Lung microvascular endothelial cell (primary cell): Measurements from ENCODE around the gene VIP. TPM values are rescaled to one million over a fixed set of nuclear protein-coding genes. Genes with fewer than 3 reads are reported as not detected.

Source experiments
- DNase-seq, 2 donors: peaks; one replicate each; pipeline versions ENCODE4 v3.0.0 to v3.0.0-alpha.2; 2010; ENCODE audit warnings: low read depth in 2 of 2
- total RNA-seq: library from RNA; depleted of rRNA; stranded (reverse); fragments of >200 nt; gene quantifications from 2 replicates; pipeline ENCODE4 v1.2.1, GENCODE V29; 2014

Gene VIP
- total RNA-seq, 1 donor from 2014 or later, result 0.99 TPM

DNA sequence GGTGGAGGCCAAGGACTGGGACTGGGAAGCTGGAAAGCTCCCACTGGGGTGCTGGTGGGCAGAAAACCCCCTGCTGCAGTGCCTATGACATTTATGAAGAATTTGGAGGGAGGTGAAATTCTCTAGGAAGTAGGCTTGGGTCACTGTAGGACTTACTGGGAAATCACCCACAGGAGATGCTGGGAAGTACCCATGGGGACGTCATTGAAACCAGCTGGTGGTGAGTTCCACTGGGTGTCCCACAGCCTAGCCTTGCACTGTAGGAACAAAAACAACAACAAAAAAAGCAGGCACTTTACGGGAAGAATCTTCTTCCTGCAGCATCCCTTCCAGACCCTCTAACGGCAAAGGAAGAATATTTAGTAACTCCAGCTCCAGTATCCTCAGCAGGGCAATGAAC, 26.2 kb downstream of the VIP start:
- DNase-seq, result no peak

DNA sequence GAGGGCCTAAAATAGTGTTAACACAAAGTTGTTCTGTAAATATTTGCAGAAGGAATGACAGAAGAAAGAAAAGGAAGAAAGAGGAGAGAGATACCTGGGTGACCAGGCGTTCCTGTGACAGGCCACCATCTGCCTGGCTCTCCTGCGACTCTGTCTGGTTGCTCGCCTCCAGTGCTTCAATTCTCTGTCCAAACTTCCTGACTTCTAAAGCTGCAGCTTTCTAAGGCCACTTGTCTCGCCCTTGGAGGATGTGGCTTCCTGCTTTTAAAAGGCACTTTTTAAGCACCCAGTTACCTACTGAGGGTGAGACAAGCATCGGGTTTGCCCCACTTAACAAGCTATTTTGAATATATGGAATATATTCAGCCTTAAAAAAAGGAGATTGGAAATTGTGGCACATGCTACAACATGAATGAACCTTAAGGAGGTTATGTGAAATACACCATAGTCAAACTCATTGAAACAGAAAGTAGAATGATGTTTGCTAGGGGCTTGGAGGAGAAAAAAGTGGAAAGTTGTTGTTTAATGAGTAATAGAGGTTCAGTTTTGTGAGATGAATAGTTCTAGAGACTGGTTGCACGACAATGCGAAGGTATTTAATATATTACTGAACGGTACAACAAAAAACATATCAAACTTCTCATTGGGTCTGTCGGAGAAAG, 32.8 kb downstream of the VIP start:
- DNase-seq, result no peak

DNA sequence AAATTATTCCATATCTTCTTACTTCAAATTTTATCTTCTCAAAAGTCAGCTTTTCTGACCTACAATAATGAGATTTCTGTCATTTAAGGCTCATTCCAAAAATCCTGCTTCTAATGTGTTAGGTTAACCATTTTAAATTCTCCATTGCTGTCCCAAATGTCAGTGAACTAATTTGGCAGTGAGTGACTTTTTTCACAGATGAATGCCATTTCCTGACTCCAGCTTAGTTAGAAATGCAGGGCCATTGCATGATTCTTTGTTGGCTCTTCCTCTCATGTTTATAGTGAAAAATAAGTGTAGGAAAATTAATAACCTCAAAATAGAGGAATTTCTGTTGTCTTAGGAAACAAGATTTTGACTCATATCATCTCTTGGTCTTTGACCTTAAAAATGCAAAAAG, 44.1 kb downstream of the VIP start:
- DNase-seq, result peak in 1 of 2 donors; percentile 1

DNA sequence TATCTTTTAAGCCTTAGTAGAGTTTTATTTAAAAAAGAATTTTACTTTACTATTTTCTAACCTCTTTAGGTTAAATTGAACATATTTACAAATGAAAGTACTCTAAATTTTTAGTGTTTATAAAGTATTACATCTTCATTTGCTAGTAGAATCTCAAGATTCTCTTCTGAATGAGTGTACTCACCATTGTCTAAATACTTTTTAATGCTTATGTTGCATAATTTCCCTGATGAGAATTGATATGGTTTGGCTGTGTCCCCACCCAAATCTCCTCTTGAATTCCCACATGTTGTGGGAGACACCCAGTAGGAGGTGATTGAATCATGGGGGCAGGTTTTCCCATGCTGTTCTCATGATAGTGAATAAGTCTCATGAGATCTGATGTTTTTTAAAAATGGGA, 53.6 kb downstream of the VIP start:
- DNase-seq, result no peak

Other genes with a start within 250 kb of the VIP start
- 39.0 and 44.8 TPM in 2 replicates for gene SYNE1, start 113.4 kb upstream of the VIP start, total RNA-seq
- gene MYCT1, start 52.9 kb upstream of the VIP start, total RNA-seq, result 170 and 256 TPM in 2 replicates
- gene FBXO5, start 232.2 kb downstream of the VIP start, total RNA-seq, result 4.0 and 6.8 TPM in 2 replicates